Psoas muscle (tissue), 8 donors: ENCODE results near the gene BEX1. TPM values are rescaled to one million over a fixed set of nuclear protein-coding genes. Genes with fewer than 3 reads are reported as not detected.

ENCODE experiments used
- ATAC-seq, 4 donors: fragments of 200-7000 bp; cut with Tn5 transposase; one replicate each; pipeline ENCODE4 v1.9.1; 2020; ENCODE audit warnings: moderate library complexity in 3 of 4, mild to moderate bottlenecking in 2 of 4
- DNase-seq, 2 donors: peaks; one replicate each; pipeline ENCODE4 v3.0.0-alpha.2; 2020
- H3K27ac ChIP-seq: fragments of 200-600 bp; one replicate; pipeline ENCODE4 v1.8.0; 2022
- H3K27me3 ChIP-seq, 3 donors: fragments of 200-600 bp in 1 of 3; one replicate each; pipeline versions ENCODE4 v1.6.1 to v1.8.0; 2013 to 2022; ENCODE audit warnings: low read length in 2 of 3, mild to moderate bottlenecking in 2 of 3, moderate library complexity in 1 of 3; ENCODE audit not compliant: insufficient read depth in 3 of 3
- H3K36me3 ChIP-seq, 2 donors: fragments of 200-600 bp in 1 of 2; one replicate each; pipeline versions ENCODE4 v1.6.1 to v1.8.0; 2013 to 2022; ENCODE audit warnings: low read depth in 1 of 2, mild to moderate bottlenecking in 1 of 2, moderate library complexity in 1 of 2; ENCODE audit not compliant: insufficient read depth in 1 of 2
- H3K4me1 ChIP-seq: fragments of 200-600 bp; one replicate; pipeline ENCODE4 v1.8.0; 2022
- H3K4me3 ChIP-seq: fragments of 200-600 bp; one replicate; pipeline ENCODE4 v1.8.0; 2022; ENCODE audit warnings: mild to moderate bottlenecking
- H3K9me3 ChIP-seq: fragments of 200-600 bp; one replicate; pipeline ENCODE4 v1.8.0; 2022
- CTCF ChIP-seq: fragments of 200-600 bp; IDR thresholded peaks from one replicate; pipeline ENCODE4 v1.8.0; 2022; ENCODE audit warnings: antibody characterized with exemption
- WGBS, 3 donors: extraction: QIAGEN DNeasy Blood & Tissue Kit; methylation state at CpG; one replicate each; pipeline versions ENCODE4 v1.1.6 to v1.1.7; 2013; 5-methylcytosine and 5-hydroxymethylcytosine counted together
- intact Hi-C, 2 donors: fragments of 100-400 bp; cut with DNase I; formaldehyde crosslinking; loops; one replicate each; pipeline versions ENCODE4 v1.11.0 to v1.14.2; 2022
- polyA plus RNA-seq, 3 donors: library from polyadenylated mRNA; stranded (reverse); fragments of 200-250 nt; gene quantifications; one replicate each; pipeline ENCODE4 v1.2.3, GENCODE V29; 2013
- total RNA-seq, 4 donors: library from RNA; stranded (reverse); fragmentation: NEBNext Ultra II Directional in 2 of 4; extraction: Animal tissue kit (Norgen Biotek cat#: 25700) in 2 of 4; gene quantifications; one replicate each; pipeline versions ENCODE4 v1.2.1 to v1.2.4, GENCODE V29; 2021 to 2023
- donor health status: healthy with polysubstance abuse.
- donor health status: DM: no; HTN: no; CAD: no; lungs with moderate emphysema.
- donor health status: Bipolar disorder and iron deficiency.
- donor health status: healthy.
- donor health status: DM: yes; HTN: yes; CAD: no.
- donor health status: DM: no; HTN: no; CAD: no.
- donor health status: DM: no; HTN: no; CAD: no.
- donor health status: DM: yes; HTN: yes; CAD: no.

The BEX1 gene
- total and polyA plus RNA-seq, 7 donors = 0.12 to 0.48 (median 0.25) TPM; not detected in 4

- Histone ChIP-seq H3K4me1 (no peaks in the 10 kb centered on the region), H3K4me3 (no peak overlapping the region), H3K36me3 (no peaks in the 10 kb centered on the region), H3K9me3 (no peaks in the 10 kb centered on the region), H3K27me3 (peaks cover 0 to 13% (median 2%) of the 10 kb centered on the region in 3 donors), H3K27ac (no peak overlapping the region)
- intact Hi-C loops = no loop called here
- no peak for ATAC-seq
- DNase-seq = no peak
- 43 to 49% (median 49%) methylated on average over 3 of the region's 3 CpGs for WGBS, 3 donors
- TF ChIP-seq CTCF = no peak
These were observed 37.5 kb upstream of the BEX1 start for GRCh38 chrX:103101299-103102042.

- no peak for TF ChIP-seq CTCF
- 82 to 86% (median 85%) methylated on average over 4 of the region's 4 CpGs for WGBS, 3 donors
- Histone ChIP-seq H3K27me3 (peaks cover 0 to 13% (median 2%) of the 10 kb centered on the region in 3 donors), H3K4me1 (no peaks in the 10 kb centered on the region), H3K4me3 (no peak overlapping the region), H3K36me3 (no peaks in the 10 kb centered on the region), H3K27ac (no peak overlapping the region), H3K9me3 (no peaks in the 10 kb centered on the region)
- no peak for ATAC-seq
- intact Hi-C loops = no loop called here
- DNase-seq = no peak
These were observed 36.5 kb upstream of the BEX1 start for GRCh38 chrX:103100484-103100883.

- WGBS, 3 donors = 68 to 79% (median 73%) methylated on average over 4 of the region's 4 CpGs
- Histone ChIP-seq H3K9me3 (no peaks in the 10 kb centered on the region), H3K4me3 (no peak overlapping the region), H3K4me1 (no peaks in the 10 kb centered on the region), H3K27me3 (peaks cover 0 to 13% (median 2%) of the 10 kb centered on the region in 3 donors), H3K36me3 (no peaks in the 10 kb centered on the region), H3K27ac (no peak overlapping the region)
- TF ChIP-seq CTCF = no peak
- no peak for ATAC-seq
- DNase-seq = no peak
- intact Hi-C loops = no loop called here
These were observed 35.7 kb upstream of the BEX1 start for GRCh38 chrX:103099691-103100090.

GRCh38 chrX:103098488-103098887 lies 34.5 kb upstream of the BEX1 start:
- DNase-seq = no peak
- H3K4me1 ChIP-seq = no peaks in the 10 kb centered on the region
- H3K9me3 ChIP-seq = no peaks in the 10 kb centered on the region
- H3K27me3 ChIP-seq = peaks cover 0 to 13% (median 2%) of the 10 kb centered on the region in 3 donors
- intact Hi-C loops = no loop called here
- no peak for ATAC-seq
- no peaks in the 10 kb centered on the region for H3K36me3 ChIP-seq
- H3K4me3 ChIP-seq = no peak overlapping the region
- H3K27ac ChIP-seq = no peak overlapping the region
- no peak for TF ChIP-seq CTCF
- WGBS, 3 donors = 63 to 64% (median 63%) methylated on average over 2 of the region's 2 CpGs

- Histone ChIP-seq H3K9me3 (no peaks in the 10 kb centered on the region), H3K4me3 (no peak within 1 kb of the TSS), H3K36me3 (no peaks in the 10 kb centered on the region), H3K27me3 (peaks cover 0 to 21% (median 0%) of the 10 kb centered on the region in 3 donors), H3K4me1 (no peaks in the 10 kb centered on the region), H3K27ac (no peak within 1 kb of the TSS)
- intact Hi-C loops = no loop called here
- 72 to 74% (median 72%) methylated on average over 5 of the region's 5 CpGs for WGBS, 3 donors
- DNase-seq (no peak), ATAC-seq (no peak)
- TF ChIP-seq CTCF = no peak
These were observed 29.0 kb upstream of the BEX1 start, which contains the start of gene NXF3 for GRCh38 chrX:103092942-103093341. Gene NXF3 (minus strand): TSS chrX:103093143. CDS start chrX:103093023, 120 bp downstream.
